ENCODE measurements around the gene TNFSF4. TPM values are rescaled to one million over a fixed set of nuclear protein-coding genes. Genes with fewer than 3 reads are reported as not detected.
A peak's percentile ranks its signal among the peaks of the same experiment; 100 is the strongest.
"Not testable (repeated sequence)": the region's sequence is repeated elsewhere in the genome, so short reads cannot be mapped to it uniquely, and the experiment has no call there.

Gene TNFSF4, protein sequence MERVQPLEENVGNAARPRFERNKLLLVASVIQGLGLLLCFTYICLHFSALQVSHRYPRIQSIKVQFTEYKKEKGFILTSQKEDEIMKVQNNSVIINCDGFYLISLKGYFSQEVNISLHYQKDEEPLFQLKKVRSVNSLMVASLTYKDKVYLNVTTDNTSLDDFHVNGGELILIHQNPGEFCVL
- total RNA-seq: 2.0 and 3.6 TPM in 2 replicates

DNA sequence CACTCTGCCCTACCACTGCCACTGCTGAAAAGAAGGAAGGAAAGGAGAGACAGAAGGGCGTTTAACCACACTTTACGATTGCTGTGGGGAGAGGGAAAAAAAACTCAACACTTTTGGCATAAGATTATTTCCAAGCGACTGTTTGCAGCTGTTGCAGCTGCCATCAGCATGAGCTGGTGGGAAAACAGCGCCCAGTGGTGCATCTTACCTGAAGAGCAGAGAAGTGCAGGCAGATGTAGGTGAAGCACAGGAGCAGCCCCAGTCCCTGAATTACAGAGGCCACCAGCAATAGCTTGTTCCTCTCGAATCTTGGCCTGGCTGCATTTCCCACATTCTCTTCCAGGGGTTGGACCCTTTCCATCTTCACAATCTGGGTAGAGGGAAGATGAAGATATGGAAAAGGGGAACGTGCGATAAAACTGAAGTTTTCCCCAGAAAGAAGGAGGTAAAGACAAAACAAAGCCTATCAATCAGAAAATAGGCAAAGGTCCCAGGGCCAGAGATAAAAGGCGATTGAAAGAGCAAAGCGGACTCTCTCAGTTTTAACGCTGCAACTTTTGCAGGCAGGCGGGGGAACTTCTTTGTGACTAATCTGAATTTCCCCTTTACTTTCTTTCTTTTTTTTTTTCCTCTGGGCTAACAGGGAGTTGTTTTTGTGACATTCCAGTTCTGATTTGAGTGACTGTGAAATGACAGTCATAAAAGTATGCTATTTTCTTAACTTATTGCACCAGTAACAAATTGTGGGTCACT lies at the start of gene TNFSF4:
Gene TNFSF4, minus strand, starts transcription at position 516 of the 753 bp plus-strand sequence. Its CDS starts 155 bp downstream, at position 361.
- peak in 1 of 2 donors; percentile 36 for DNase-seq (ENCODE audit: low read depth in 2 of 2)

DNA sequence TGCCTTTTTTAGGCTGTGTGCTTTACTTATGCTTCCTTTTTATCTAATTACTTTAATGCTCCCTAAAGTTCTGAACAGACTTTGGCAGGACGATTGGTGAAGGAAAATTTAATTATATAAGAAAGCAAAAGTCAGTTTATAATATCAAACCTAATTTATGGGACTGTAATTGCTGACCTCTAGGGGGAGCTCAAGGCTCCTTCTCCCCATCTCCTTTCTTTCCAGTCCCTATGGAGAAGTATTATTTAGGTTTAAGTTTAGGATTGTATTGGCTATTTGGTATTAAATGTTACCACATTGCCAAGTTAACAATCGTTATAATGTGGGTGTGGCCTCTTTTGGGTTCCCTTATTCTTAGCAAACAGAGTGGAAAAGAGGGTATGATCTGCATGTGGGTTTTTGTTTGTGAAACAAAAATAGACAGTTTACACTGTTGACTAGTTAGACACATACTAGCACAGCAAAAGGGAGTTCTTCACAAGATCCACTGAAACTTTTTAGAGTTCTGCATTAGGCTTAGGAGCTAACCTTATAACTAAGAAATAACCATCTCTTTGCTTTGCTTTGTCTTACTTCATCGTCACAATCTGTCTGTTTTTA lies 48.2 kb upstream of the TNFSF4 start:
- peak in 1 of 2 donors; percentile 41 for DNase-seq (ENCODE audit: low read depth in 2 of 2)

DNA sequence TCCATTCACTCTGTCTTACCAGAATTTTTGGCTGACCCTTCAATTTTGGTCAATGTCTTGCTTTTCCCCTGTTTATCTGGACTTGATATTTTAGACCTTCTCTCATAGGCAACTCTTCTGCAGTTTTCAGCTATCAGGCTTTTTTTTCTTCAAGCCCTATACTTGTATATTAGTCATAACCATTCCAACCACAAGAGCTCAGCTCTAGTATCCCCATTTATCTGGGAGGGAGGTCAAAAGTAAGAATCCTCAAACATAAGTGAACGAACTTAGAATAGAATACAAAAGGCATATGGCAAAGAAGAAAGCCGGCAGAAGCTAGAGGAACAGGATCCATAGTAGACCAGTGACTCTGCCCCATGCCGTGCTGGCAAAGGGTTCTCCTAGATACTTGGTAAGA lies 45.9 kb upstream of the TNFSF4 start:
- DNase-seq (ENCODE audit: low read depth in 2 of 2): no peak

DNA sequence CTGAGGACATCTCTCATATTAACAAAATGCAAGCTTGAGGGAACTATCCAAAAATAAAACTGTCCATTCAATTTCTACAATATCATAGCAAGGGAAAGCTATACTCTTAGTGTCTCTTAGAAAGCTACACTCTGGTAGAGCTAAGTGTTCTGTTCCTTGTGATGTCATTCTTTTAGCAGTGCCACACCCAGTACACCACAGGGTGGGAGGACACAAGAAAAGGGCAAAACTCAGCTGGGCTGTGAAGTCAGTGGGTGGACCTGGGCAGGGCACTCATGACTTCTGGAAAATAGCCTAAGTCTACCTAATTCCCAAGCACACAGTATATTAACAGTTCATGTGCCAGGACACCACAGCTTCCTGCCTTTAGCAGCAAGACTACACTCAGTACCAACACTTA lies 42.2 kb upstream of the TNFSF4 start:
- DNase-seq (ENCODE audit: low read depth in 2 of 2): no peak

DNA sequence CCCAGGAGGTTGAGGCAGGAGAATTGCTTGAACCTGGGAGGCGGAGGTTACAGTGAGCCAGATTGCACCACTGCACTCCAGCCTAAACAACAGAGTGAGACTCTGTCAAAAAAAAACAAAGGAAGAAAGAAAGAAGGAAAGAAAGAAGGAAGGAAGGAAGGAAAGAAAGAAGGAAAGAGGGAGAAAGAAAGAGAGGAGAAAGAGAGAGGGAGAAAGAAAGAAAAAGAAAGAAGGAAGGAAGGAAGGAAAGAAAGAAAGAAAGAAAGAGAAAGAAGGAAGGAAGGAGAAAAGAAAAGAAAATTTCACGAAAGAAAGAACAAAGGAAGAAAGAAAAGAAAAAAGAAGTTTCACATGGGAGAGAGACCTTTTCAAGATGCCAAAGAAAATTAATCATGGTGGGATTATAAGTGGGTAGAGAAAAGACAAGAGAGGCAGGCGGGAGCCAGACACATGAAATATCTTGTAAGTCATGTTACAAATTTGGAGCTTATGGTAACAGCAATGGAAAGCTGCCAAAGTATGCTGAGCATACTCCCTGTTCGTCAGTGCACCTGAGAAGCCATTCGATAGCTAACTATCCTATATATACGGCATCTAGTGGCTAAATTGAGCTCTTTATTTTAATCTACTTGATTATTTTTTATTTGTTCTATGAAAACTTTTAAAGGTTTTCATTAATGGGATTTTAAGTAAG lies 41.3 kb upstream of the TNFSF4 start:
- DNase-seq (ENCODE audit: low read depth in 2 of 2): no peak

DNA sequence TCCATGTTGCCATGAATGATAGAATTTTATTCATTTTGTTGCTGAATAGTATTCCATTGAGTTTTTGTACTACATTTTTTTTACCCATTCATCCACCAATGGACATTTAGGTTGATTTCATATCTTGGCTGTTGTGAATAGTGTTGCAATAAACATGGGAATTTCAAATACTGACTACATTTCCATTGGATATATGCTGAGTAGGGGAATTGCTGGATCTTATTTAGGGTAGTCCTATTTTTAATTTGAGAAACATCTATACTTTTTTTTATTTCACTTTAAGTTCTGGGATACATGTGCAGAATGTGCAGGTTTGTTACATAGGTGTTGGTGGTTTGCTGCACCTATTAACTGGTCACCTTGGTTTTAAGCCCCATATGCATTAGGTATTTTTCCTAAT lies 38.8 kb upstream of the TNFSF4 start:
- DNase-seq (ENCODE audit: low read depth in 2 of 2): no peak

DNA sequence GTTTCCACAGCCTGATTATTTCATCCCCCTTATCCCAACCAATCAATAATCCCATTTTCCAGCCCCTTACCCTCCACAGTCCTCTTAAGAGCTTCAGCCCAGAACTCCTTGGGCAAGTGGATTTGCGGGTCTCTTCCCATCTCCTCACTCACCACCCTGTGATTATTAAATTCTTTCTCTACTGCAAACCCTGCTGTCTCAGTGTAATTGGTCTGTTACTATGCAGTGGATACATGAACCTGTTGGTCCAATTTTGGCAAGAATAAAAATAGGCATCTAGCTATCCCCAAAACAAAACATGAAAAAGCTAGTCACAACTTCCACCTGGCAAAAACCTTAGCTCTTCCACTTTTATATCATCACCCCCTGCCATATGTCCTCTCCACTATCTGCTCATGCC lies 36.2 kb upstream of the TNFSF4 start:
- DNase-seq (ENCODE audit: low read depth in 2 of 2): no peak

DNA sequence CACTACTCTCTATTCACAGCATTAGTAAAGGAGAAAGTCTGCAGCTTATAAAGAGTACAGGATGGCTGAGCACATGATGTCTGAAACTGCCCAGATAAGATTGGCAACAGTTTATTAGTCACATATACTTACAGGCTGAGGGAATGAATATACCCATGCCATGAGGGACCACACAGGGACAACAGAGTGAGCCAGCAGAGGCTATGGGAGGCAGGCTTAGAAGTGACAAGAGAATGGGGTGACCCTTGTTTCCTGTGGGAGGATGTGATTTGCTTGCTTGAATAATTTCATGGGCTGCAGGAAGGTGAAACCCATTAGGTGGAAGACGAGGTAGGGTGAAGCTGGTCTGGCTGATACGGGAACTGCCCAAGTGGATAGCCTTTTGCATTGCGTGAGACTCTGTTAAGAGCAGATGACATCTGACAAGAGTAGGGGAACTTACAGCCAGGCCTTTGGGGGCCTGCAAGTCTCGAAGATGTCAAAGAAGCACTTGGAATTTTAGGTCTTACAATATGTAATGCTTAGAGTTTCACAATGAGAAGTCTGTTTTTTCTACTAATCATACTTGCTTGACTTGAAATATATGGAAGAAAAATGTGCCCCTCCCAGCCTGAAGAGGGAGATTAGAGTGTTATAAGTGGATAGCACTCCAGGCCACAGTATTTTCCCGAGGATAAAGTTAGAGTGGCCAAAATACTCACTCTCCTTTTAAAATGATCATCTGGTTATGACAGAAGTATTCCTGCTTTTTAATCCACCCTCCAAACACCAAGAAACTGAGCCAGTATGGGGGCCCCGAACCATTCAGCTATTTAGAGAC lies 34.6 kb upstream of the TNFSF4 start:
- DNase-seq (ENCODE audit: low read depth in 2 of 2): no peak

DNA sequence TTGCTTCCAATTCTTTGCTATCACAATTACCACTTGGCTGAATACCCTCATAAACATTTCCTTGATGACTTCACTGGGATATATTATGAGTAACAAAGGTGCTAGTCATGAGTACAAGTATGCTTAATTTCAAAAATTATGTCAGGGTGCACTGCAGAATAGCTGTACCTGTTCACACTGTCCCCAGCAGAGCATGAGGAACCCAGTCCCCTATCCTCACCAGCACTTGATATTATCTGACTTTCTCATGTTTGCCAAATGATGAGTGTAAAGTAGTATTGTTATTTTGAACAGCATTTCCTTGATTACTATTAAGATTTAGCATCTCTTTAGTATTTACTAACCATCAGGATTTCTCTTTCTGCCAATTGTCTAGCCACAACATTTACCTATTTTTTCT lies 33.5 kb upstream of the TNFSF4 start:
- no peak for DNase-seq (ENCODE audit: low read depth in 2 of 2)

DNA sequence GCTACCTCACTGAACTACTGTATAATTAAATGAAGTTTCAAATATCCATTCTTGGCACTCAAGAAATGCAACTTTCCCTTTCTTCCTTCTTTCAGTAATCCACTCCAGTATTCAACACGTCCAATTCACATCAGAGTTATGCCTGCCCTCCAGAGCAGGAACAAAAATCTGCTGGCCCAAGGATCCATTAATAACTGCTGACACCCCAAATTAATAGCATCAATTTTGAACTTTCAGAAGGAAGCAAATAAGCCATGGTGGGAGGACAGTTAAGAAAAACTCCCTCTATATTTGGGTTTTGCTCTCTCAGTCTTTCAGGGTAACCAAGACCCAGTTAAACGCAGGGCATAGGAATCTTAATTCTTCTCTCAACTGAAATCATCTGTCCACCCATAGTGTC lies 31.9 kb upstream of the TNFSF4 start:
- DNase-seq (ENCODE audit: low read depth in 2 of 2): no peak

DNA sequence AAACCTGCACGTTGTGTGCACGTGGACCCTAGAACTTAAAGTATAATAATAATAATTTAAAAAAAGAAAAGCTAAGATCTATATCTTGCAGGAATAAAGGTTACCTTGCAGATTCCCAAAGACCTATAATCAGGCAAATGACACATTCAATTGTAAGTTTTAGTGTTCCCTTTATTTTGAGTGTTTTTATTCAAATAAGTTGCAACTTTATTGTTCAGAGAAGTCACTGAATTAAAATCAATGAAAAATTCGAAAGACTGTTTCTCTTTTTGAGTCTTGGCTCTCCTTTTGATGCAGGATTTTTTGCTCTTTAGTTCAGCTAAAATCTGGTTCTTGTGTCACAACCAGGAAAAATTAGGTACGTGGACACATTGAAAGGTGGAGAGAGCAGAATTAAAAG lies 27.8 kb upstream of the TNFSF4 start:
- DNase-seq (ENCODE audit: low read depth in 2 of 2): no peak

DNA sequence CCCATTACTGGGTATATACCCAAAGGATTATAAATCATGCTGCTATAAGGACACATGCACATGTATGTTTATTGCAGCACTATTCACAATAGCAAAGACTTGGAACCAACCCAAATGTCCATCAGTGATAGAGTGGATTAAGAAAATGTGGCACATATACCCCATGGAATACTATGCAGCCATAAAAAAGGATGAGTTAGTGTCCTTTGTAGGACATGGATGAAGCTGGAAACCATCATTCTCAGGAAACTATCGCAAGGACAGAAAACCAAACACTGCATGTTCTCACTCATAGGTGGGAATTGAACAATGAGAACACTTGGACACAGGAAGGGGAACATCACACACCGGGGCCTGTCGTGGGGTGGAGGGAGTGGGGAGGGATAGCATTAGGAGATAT lies 27.3 kb upstream of the TNFSF4 start:
- not testable (repeated sequence) for DNase-seq (ENCODE audit: low read depth in 2 of 2)

DNA sequence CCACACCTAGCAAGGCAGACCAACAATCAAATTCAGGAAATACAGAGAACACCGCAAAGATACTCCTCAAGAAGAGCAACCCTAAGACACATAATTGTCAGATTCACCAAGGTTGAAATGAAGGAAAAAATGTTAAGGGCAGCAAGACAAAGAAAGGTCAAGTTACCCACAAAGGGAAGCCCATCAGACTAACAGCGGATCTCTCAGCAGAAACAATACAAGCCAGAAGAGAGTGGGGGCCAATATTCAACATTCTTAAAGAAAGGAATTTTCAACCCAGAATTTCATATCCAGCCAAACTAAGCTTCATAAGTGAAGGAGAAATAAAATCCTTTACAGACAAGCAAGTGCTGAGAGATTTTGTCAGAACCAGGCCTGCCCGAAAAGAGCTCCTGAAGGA lies 21.9 kb upstream of the TNFSF4 start:
- DNase-seq (ENCODE audit: low read depth in 2 of 2): not testable (repeated sequence)

DNA sequence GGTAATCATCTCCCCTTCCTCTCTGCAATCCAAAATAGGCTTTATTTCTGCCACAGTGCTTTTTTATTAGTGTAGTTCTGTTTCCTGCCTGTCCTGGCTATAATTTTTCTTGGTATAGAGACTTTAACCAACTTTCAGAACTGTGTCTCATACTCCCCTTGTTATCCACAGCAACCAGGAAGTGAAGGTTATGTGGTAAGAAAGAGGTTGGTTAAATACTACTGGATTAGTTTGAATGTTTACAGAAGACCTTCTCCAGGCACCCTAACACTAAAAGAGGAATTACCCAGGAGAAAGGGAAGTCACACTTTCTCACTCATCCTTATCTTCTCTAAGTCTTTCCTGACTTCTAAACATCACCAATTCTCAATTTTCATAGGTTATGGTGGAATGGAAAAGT lies 17.8 kb upstream of the TNFSF4 start:
- no peak for DNase-seq (ENCODE audit: low read depth in 2 of 2)

DNA sequence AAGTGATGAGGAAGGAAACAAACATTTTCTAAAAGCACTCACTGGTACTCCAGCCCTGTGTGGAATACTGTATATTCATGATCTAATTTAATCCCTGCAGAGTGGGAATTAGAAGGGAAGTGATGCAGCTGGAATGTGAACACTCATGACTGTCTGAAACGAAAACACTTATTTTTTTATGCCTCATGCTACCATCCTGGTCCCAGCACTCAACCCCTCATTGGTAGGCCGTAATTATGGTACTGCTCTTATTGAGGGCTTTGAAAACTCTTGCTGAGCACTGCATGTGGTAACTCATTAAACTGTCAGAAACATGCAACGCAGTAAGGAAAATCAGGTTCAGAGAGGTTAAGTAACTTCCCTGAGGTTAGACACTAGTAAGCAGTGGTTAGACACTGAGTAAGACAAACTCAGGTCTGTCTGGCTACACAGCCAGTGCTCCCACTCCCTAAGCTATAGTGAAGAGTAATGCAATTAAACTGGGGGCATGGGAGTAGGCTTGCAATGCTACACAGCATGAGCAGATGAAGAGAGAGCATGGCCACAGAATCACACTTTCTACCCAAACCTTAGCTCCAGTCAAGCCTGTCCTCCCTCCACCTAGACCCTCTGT lies 17.3 kb upstream of the TNFSF4 start:
- DNase-seq (ENCODE audit: low read depth in 2 of 2): no peak

DNA sequence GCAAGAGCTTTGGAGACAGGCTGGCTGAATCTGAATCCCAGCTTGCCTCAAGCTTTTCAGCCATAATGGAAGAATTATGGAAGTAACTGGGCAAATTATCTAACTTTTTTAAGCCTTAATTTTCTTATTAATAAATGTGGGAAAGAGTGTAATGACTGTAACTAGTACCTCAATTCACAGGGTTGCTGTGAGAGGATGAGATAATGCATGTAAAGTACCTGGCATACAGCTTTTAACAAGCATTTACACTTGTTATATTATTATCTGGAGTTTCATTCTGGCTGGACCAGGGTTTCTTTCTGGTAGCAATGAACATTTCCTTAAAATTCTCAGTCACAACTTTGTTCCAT lies 15.9 kb upstream of the TNFSF4 start:
- DNase-seq (ENCODE audit: low read depth in 2 of 2): no peak

DNA sequence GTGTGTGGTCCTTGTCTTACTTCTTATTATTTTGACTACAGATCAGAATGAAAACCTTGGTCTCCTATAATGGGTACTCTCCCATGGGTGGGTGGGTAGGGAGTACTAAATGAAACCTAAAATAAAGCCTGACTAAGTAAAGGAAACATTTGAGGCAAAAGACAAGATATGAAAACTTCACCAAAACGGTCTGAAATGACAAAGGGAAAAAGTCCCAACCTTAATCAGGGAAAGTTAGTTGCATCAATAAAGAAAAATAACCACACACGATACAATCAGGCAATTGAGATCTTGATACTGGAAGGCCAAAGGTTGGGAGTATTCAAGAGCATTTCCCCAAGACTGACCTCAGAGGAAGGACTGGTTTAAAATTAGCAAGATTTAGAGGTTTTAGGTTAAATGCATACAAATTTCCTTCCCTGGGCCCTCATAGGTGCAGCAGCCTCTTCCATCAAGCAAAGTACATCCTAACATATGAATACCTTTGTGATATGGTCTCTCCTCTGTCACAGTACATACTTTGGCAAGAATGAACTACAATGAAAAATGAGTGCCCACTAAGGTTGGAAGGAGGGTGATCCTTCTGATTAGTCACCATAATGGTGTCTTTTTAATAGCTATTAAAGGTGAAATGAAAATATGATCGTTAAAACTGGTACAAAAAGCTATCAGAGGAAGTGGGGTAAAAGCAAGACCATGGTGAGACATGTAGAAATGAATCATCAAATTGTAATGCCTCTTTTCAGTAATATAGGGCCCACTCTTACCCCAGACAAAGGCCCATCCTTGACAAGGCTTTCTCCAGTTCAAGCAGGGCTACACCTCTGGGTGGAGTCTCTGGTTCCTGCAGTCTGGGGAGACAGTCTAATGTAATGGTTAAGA lies 15.3 kb upstream of the TNFSF4 start:
- no peak for DNase-seq (ENCODE audit: low read depth in 2 of 2)

DNA sequence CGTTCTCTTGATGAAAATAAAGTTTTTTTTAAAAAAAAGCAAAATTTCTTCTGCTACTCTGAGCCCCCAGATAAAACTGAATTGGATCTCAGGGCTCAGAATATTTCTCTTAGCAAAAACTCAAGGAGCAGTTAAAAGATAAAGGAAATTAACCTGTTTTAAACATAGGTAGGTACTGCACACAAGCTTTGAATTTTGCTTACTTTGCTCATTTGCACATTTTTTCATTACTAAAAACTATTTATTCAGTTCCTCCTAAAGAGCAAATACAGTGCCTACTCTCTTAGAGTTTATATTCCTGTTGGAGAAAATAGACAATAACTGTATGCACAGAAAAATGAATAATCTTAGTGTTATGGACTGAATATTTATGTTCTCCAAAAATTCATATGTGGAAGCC lies 13.0 kb upstream of the TNFSF4 start:
- DNase-seq (ENCODE audit: low read depth in 2 of 2): no peak

DNA sequence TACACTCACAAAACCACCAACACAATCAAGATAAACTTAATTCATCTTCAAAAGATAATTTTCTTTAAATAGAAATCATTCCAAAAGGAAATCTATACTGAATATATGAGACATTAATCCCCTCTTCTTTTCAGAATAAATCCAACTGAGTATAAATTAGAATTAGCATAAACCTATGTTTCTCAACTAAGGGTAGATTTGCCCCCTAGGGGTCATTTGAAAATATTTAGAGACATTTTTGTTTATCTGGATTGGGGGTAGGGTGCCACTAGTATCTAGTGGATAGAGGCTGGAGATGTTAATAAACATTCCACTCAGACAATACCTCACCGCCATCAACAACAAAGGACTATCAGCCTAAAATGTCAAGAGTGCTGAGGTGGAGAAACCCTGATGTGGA lies 6.5 kb upstream of the TNFSF4 start:
- no peak for DNase-seq (ENCODE audit: low read depth in 2 of 2)

DNA sequence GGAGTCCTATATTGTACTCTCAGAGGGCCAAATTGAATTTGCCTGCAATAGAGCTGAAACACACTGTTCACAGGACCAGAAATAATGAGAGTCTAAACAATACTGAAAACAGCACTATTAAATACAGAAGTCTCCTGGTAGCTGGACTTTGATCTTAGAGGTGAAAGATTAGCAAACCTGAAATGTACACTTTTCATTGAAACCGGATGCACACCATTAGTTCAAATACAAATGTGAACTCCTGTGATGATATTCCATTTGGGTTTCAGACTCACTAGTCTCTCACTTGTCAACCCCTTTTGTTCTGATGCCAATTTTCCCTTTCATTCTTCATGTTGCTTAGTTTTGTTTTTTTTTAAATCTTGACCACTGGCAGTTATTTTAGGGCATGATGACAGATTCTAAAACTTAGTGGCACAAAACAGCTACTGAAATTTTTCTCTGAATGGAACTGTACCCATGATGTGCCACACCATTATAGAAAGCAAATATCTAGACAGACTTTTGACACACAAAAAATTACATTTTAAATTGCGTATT lies 5.9 kb upstream of the TNFSF4 start:
- no peak for DNase-seq (ENCODE audit: low read depth in 2 of 2)
